Stimulated activated CD4-positive, alpha-beta T cell treated with anti-CD3 and anti-CD28 coated beads, Interleukin-1b, Interleukin-23, amount 100 ng/mL, for 24 hours (primary cell): ENCODE results near the gene LRRC61.
A peak's percentile ranks its signal among the peaks of the same experiment; 100 is the strongest.
"Not testable (repeated sequence)": the region's sequence is repeated elsewhere in the genome, so short reads cannot be mapped to it uniquely, and the experiment has no call there.

Experiments used
- DNase-seq, 4 experiments: peaks; one replicate each; pipeline ENCODE4 v3.0.0-alpha.2; 2020; ENCODE audit warnings: low read depth in 4 of 4, low spot score in 1 of 4

LRRC61 gene, protein sequence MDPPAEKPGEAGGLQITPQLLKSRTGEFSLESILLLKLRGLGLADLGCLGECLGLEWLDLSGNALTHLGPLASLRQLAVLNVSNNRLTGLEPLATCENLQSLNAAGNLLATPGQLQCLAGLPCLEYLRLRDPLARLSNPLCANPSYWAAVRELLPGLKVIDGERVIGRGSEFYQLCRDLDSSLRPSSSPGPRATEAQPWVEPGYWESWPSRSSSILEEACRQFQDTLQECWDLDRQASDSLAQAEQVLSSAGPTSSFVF

DNA sequence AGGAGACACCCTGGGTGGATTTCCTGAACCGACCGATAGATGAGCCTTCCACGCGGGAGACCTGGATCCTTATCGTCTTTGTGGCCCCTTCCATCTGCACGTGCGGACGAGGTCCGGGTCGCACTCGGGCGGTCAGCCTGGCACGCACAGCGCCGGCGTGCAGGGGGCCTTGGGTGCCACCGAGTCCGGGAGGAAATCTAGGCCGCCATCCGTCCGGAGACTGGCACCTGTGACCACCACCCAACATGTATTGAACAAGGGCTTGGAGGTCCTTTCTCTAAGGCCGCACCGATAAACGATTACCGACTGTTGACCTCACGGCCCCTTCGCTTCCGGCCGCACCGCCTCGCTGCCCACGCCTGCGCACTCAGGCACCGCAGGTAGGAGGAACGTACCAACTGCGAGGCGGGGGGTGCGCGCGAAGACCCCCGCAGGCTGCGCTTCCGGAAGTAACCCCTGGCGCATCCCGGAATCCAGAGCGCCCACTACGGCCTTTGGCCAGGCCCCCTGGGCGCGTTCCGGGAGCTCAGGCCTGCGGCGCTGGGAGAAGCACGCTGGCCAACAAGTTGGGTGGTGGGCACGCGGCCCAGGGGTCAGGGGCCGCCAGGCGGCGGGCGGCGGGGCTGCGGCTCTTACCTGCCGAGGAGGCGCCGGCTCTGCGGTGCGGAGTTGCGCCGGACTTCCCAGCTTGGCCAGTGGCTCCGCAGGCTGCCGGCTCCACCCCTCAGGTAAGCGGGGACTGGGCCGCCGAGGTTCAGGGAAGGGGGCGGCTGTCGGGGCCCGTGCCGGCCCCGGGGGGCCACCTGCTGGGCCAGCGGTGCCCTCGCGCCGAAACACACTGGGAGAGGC, at the start of gene LRRC61, which contains the start of gene ACTR3C:
Gene LRRC61 (plus strand): TSS at position 523 of the 849 bp plus-strand sequence. CDS start 13,507 bp downstream, outside the sequence.
Gene ACTR3C (minus strand): TSS at position 713 of the 849 bp plus-strand sequence. CDS start 28,249 bp downstream, outside the sequence.
- peak; percentile 35 to 50 (median 44) for DNase-seq

- DNase-seq: peak in 2 of 4 experiments; percentile 3 to 20
Measured at GRCh38 chr7:150276132-150276695, 46.9 kb upstream of the LRRC61 start.

- not testable (repeated sequence) for DNase-seq
Measured at GRCh38 chr7:150278383-150278782, 44.8 kb upstream of the LRRC61 start.

- not testable (repeated sequence) for DNase-seq
Measured at GRCh38 chr7:150281681-150282403, 41.3 kb upstream of the LRRC61 start.

DNA sequence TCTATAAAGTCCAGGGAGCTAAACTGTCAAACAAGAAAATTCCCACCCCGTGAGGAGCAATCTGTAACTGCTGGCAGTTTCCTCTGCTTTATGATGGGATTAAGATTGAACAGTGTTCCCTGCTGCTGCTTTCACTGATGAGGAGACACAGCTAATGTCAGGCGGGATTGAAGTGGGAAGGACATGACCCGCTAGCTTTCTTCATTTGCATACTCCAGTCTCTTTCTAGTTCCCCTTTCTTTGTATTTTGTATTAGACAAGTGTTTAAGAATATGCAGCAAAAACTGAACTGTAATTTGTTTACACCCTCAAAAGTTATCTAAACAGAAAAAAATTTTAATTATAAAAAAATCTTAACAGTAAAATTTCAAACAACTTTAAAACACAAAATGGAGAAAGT, 40.0 kb upstream of the LRRC61 start:
- not testable (repeated sequence) for DNase-seq

DNA sequence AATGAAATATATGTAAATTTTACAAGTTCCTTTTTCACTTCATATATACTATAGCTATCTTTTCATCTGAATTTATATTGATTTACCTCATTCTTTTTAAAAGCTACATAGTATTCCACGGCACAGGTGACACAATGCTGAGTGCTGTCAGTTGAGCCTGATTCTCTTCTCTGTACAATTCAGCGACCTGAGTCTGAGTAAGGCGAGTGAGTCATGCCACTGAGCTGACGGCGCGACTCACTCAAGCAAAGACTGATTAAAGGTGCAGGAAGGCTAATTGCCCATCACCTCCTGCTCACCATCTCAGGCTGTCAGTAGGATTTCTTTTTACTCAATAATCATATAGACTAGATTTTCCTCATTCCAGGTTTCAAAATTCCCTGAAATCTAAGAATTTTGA, 39.5 kb upstream of the LRRC61 start:
- not testable (repeated sequence) for DNase-seq

- peak in 1 of 4 experiments; percentile 3 for DNase-seq
Measured at GRCh38 chr7:150285849-150286754, 37.1 kb upstream of the LRRC61 start.

GRCh38 chr7:150287815-150288214, 35.3 kb upstream of the LRRC61 start:
- not testable (repeated sequence) for DNase-seq

DNA sequence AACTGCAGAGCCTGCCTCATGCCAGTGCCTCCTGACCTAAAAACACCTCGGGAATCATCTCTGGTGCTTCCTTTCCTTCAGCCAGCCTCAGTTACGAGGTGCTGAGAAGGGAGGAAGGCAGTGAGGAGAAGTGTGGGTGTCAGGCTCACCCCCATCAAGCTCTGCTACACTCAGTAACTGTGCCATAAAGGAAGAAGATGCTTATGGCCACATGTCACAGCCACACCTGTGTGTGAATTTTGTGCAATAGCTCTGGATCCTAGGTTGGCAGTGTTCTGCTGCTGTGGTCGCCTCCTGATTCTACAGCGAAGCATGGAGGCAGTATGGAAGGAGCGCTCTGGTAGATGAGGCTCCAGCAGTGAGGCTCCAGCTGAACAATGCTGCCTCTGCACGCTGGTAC, 34.3 kb upstream of the LRRC61 start:
- DNase-seq: not testable (repeated sequence)

GRCh38 chr7:150290317-150290716, 32.8 kb upstream of the LRRC61 start:
- DNase-seq: not testable (repeated sequence)

DNA sequence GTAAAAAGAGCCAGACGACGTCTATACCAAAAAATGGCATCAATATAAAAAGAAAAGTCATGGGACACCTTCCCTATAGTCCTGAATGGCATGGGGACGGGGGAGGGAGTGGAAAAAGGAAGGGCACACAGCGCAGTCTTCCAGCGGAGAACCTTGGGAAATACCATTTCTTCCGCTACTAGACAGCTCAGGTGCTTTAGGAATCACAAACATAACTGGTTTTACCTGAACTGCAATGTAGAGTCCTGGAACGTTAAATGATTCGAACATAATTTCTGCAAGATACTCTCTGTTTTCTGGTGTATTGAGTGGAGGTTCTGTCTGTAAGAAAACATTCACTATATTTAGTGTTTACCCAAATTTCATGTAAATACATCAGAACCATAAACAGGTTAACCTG, 28.1 kb upstream of the LRRC61 start:
- DNase-seq: not testable (repeated sequence)

- not testable (repeated sequence) for DNase-seq
Measured at GRCh38 chr7:150295614-150296013, 27.5 kb upstream of the LRRC61 start.

GRCh38 chr7:150296802-150297201, 26.4 kb upstream of the LRRC61 start:
- not testable (repeated sequence) for DNase-seq

GRCh38 chr7:150297978-150298377, 25.2 kb upstream of the LRRC61 start:
- DNase-seq: not testable (repeated sequence)

DNA sequence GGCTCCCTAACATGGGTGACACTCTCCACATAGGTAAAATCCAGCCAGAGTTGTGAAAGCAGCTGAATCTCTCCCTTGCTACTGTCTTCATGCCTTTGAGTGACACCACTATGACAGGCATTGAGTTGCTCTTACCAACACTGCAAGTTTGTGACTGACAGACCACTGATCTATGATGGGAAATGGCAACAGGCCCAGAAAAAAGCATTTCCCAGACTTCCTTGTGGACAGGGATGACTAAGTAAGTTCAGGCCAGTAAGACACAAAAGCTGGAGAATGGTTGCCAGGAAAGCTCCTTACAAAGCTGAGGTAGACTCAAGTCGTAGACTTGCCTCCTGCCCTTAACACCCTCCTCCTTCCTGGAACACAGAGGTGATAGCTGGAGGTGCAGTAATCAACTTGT, 20.2 kb upstream of the LRRC61 start:
- DNase-seq: not testable (repeated sequence)

DNA sequence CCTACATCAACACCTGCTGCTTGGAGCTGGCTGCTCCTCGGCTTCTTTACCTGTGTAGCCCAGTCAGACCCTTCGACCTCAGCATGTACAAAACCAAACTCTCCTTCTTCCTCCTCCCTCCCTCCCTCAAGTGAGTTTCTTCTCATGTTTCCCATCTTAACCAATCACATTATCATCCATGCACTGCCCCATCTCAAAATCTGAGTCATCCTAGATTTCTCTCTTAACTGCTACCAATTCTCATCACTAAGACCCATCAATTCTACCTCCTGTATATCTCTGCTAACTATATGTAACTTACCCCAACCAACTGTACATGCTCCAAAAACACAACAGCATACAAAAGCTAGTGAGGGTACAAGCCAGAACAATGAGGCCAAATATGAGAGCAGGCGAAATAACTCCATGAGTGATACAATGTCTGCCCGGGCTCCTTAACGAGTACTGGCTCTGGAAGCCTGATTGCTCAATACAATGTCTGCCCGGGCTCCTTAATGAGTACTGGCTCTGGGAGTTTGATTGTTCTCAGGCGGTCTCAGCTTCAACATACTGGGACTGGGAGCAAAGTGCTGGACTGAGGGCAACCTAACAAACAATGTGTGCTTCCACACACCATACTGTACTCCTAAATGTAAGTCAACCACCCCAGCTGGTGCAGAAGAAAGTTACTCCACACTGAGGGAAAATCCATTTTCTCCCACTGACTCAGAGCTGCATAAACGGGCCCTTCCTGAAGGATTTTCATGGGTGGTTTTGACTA, 18.5 kb upstream of the LRRC61 start:
- DNase-seq: not testable (repeated sequence)

DNA sequence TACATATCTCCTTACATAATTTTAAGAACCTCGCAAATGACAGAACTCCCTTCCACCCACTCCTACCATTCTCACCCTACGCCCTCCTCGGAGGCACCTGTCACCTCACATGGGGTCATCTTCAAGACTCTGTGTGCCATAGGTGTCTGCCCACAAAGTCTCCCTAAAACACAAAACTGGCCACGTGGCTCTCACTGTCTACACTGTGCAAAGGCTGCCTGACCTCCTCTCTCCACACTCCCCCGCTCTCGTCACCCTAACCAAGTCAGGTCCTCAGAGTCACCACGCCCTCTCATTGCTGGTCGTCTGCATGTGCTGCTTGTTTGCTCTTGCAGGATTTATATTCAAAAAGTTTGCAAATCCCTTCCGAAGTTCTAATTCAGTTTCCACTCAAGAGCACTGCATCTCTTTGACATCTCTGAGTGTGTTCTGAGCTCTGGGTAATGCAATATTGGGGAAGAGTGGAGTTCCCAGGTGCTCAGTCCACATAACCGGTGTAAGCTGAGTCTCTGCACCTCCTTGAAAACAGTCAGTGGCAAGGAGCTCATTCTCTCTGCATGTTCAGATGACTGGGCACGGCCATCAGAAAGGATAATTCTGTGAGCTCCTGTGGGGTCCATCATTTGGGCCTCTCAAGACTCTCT, 17.8 kb upstream of the LRRC61 start:
- DNase-seq: not testable (repeated sequence)

DNA sequence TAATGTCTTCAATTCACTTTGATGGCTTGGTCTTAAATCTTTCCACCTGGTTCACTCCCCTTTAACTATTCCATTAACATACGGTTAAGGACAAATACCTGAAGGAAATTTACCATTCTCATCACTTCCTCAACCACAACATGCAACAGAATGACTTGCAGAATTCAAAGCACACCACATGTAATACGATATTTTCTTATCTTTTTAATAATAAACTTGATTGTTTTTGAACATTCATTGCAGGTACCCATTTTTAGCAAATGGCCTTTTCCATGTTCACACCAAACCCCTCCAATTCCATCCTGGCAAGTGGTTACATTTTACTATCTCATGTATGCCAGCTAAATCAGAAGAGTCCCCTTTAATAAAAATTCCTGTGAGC, 17.3 kb upstream of the LRRC61 start:
- DNase-seq: not testable (repeated sequence)

GRCh38 chr7:150306377-150306776, 16.8 kb upstream of the LRRC61 start:
- DNase-seq: not testable (repeated sequence)
